Stimulated activated naive B cell treated with anti-CD40 and anti-IgM and Interleukin-4, amounts not matched to agents 10 μg/mL and 1 μg/mL and 100 μg/mL, for 72 hours (primary cell): ENCODE results near the gene ABCA1.
A peak's percentile ranks its signal among the peaks of the same experiment; 100 is the strongest.
"Not testable (repeated sequence)": the region's sequence is repeated elsewhere in the genome, so short reads cannot be mapped to it uniquely, and the experiment has no call there.

Experiments
- ATAC-seq, 2 donors: fragments of 150-1000 bp; cut with Tn5 transposase; replicated peaks; 2 replicates each; pipeline ENCODE4 v1.10.0; 2021; ENCODE audit warnings: moderate library complexity in 1 of 2
- DNase-seq: peaks from one replicate; pipeline ENCODE4 v3.0.0; 2021
- H3K27ac Mint-ChIP-seq: one replicate; pipeline ENCODE4 v1.8.0; 2022; ENCODE audit warnings: mild to moderate bottlenecking, mixed read lengths
- H3K27me3 Mint-ChIP-seq, 2 donors: one replicate each; pipeline ENCODE4 v1.8.0; 2022; ENCODE audit warnings: mixed read lengths in 2 of 2
- H3K36me3 Mint-ChIP-seq, 2 donors: one replicate each; pipeline ENCODE4 v1.8.0; 2022; ENCODE audit warnings: mixed read lengths in 2 of 2, mild to moderate bottlenecking in 1 of 2
- H3K4me1 Mint-ChIP-seq, 2 donors: one replicate each; pipeline ENCODE4 v1.8.0; 2022; ENCODE audit warnings: mixed read lengths in 2 of 2, mild to moderate bottlenecking in 1 of 2
- H3K4me3 Mint-ChIP-seq, 2 donors: one replicate each; pipeline ENCODE4 v1.8.0; 2022; ENCODE audit warnings: mild to moderate bottlenecking in 2 of 2, mixed read lengths in 2 of 2, moderate library complexity in 1 of 2
- H3K9me3 Mint-ChIP-seq, 2 donors: one replicate each; pipeline ENCODE4 v1.8.0; 2022; ENCODE audit warnings: mixed read lengths in 2 of 2, mild to moderate bottlenecking in 1 of 2

ABCA1 gene, protein sequence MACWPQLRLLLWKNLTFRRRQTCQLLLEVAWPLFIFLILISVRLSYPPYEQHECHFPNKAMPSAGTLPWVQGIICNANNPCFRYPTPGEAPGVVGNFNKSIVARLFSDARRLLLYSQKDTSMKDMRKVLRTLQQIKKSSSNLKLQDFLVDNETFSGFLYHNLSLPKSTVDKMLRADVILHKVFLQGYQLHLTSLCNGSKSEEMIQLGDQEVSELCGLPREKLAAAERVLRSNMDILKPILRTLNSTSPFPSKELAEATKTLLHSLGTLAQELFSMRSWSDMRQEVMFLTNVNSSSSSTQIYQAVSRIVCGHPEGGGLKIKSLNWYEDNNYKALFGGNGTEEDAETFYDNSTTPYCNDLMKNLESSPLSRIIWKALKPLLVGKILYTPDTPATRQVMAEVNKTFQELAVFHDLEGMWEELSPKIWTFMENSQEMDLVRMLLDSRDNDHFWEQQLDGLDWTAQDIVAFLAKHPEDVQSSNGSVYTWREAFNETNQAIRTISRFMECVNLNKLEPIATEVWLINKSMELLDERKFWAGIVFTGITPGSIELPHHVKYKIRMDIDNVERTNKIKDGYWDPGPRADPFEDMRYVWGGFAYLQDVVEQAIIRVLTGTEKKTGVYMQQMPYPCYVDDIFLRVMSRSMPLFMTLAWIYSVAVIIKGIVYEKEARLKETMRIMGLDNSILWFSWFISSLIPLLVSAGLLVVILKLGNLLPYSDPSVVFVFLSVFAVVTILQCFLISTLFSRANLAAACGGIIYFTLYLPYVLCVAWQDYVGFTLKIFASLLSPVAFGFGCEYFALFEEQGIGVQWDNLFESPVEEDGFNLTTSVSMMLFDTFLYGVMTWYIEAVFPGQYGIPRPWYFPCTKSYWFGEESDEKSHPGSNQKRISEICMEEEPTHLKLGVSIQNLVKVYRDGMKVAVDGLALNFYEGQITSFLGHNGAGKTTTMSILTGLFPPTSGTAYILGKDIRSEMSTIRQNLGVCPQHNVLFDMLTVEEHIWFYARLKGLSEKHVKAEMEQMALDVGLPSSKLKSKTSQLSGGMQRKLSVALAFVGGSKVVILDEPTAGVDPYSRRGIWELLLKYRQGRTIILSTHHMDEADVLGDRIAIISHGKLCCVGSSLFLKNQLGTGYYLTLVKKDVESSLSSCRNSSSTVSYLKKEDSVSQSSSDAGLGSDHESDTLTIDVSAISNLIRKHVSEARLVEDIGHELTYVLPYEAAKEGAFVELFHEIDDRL (N-terminal part only)

DNA sequence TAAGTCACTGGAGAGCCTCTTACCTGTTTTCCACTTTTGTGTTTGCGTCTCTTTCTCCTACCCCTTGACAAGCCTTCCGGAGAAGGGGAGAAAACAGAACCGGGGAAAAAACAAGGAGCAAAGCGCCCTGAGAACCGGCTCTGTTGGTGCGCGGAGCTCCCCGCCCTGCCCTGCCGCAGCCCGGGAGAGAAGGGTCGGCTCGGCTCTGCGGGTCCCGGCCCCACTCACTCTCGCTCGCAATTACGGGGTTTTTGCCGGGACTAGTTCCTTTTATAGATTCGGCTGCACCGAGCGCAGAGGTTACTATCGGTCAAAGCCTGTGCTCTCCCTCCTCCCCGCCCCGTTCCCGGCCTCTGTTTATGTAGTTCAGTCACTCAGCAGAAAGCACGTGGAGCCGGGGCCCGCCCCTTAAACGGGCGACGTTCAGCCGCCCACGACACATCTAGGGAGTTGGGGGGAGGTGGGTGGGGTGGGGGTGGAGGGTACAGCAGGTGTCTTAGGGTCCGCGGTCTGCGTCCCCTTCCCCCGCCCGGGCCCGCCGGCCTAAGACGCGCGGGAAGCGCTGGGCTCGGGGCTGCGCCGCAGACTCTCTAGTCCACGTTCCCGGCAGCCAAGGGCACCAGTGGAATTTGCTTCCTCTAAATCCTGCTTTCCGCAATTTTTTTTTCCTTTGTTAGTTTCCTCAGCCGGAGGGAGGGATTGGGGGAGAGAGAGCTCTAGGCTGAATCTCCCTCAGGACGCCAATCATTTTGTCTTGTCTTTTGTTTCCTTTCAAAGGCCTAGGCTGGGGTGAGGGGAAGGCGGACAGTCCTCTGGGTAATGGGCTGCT is at the start of gene ABCA1:
TSS of gene ABCA1 (minus strand) at position 244 of the 829 bp plus-strand sequence. CDS start 24,476 bp downstream, outside the sequence.
- H3K27ac Mint-ChIP-seq, result peak within 1 kb of the TSS; percentile 92

DNA sequence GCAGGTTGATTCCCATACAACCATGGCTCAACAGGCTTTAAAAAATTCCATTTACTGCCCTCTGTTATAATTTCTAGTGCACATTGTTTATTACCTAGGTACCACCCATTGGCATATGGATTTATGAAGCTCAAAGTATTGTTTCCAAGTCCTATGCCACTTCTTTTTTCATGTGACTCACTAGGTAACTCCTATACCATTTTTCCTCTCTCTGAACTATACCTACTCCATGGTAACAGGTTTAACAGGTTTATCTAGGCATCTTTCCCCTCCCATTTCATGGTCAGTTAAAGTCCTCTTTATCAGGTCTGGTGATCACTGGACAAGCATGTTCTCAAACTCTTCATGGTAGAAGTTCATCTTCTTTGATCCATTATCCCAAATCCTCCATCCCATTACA is 49.6 kb upstream of the ABCA1 start:
- no peaks in the 10 kb centered on the region for H3K36me3 Mint-ChIP-seq
- peaks cover 0 to 9% of the 10 kb centered on the region in 2 donors for H3K4me1 Mint-ChIP-seq
- H3K4me3 Mint-ChIP-seq, result no peak overlapping the region
- no peaks in the 10 kb centered on the region for H3K9me3 Mint-ChIP-seq
- DNase-seq, result no peak
- H3K27ac Mint-ChIP-seq, result no peak overlapping the region
- peaks cover 1 to 4% of the 10 kb centered on the region in 2 donors for H3K27me3 Mint-ChIP-seq
- ATAC-seq, result no peak

More for the DNA sequence above, at the start of gene ABCA1:
- DNase-seq, result peak; percentile 71
- Mint-ChIP-seq H3K27me3 (no peaks in the 10 kb centered on the region), H3K36me3 (no peaks in the 10 kb centered on the region), H3K9me3 (no peaks in the 10 kb centered on the region), H3K4me3 (peak within 1 kb of the TSS; percentile 96 to 97), H3K4me1 (peaks cover 27 to 49% of the 10 kb centered on the region in 2 donors)
- peak; percentile 61 to 66 for ATAC-seq

GRCh38 chr9:104977168-104977567 is 49.2 kb upstream of the ABCA1 start:
- DNase-seq (no peak), ATAC-seq (no peak)
- Mint-ChIP-seq H3K4me3 (no peak overlapping the region), H3K9me3 (no peaks in the 10 kb centered on the region), H3K27me3 (peaks cover 5 to 6% of the 10 kb centered on the region in 2 donors), H3K36me3 (no peaks in the 10 kb centered on the region), H3K4me1 (peaks cover 0 to 5% of the 10 kb centered on the region in 2 donors), H3K27ac (no peak overlapping the region)

- H3K4me1 Mint-ChIP-seq, H3K36me3 Mint-ChIP-seq, H3K9me3 Mint-ChIP-seq, H3K27ac Mint-ChIP-seq, H3K4me3 Mint-ChIP-seq, DNase-seq, ATAC-seq: not testable (repeated sequence)
- peaks cover 5 to 13% of the 10 kb centered on the region in 2 donors for H3K27me3 Mint-ChIP-seq
Measured at GRCh38 chr9:104975966-104976595, 48.1 kb upstream of the ABCA1 start.

DNA sequence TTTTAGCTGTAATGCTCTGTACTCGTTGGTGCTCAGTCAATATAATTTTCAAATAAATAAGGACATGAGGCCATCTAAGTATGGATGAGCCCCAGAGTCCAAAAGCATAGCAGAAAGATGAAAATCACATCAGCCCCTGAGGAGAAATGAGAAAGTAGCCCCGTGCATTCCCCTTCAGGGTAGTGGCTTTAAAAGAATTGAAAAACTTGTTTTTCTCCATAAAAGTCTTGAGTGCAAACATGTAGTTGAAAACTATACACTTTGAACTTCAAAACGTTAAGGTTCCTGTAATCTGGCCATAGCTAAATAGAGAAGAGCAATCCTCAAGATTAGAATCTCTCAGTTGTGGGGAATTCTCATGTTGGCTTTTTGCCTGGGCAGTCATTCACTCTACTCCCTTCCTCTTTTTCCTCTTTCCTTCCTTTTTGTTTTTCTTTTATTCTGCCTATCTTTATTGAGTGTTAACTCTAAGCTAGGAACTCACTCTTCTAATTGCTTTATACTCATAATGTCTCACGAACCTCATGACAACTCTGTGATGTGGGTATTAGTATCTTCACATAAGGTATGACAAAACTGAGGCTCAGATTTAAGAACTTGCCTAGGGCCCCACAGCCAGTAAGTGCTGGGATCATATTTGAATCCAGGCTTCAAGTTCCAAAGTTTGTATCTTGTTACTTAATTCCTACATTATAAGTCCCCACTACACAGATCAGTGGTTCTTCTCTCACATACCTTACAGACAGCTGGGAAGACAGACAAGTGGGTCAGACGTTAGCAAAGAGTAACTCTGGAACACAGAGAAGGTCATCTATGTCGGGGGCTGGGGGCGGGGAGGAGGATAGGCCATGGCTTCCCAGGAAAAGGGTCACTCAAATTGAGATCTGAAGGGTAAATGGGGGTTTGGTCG is 46.4 kb upstream of the ABCA1 start:
- ATAC-seq, result no peak
- Mint-ChIP-seq H3K36me3 (no peaks in the 10 kb centered on the region), H3K27ac (no peak overlapping the region)

DNA sequence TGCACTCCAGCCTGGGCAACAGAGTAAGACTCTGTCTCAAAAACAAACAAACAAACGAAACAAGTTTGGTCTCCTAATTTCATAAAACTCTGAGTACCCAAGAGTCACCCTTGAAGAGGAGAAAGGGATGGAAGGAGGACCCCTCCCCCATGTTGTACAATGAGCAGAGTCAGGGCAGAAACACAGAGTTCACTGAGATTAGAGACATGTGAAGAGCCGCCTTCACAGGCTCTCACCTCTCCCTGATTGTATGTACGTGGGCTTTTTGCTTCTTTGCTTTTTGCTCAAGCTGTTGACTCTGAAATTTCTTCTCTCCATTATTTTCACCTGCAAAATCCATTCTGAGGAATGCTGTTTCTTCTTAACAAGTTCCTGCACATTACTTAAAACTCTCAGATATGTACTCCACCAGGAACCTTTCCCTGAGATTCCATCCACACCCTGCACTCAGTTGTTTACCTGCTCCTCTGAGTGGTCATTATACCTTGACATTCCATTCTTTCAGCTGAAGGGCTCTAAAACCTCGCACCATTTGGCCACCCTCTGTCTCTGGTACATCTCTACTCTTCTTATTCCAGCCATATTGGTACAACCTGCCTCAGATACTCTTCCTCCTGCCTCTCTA is 44.4 kb upstream of the ABCA1 start:
- no peak for ATAC-seq
- Mint-ChIP-seq H3K4me1 (peaks cover 6 to 17% of the 10 kb centered on the region in 2 donors), H3K36me3 (no peaks in the 10 kb centered on the region), H3K4me3 (no peak overlapping the region), H3K27me3 (peaks cover 15 to 37% of the 10 kb centered on the region in 2 donors), H3K27ac (no peak overlapping the region), H3K9me3 (no peaks in the 10 kb centered on the region)
- DNase-seq, result no peak

More for the DNA sequence above, 46.4 kb upstream of the ABCA1 start:
- Mint-ChIP-seq H3K9me3 (no peaks in the 10 kb centered on the region), H3K4me3 (no peak overlapping the region), H3K4me1 (peaks cover 0 to 4% of the 10 kb centered on the region in 2 donors), H3K27me3 (peaks cover 15 to 30% of the 10 kb centered on the region in 2 donors)
- no peak for DNase-seq

- Mint-ChIP-seq H3K9me3 (no peaks in the 10 kb centered on the region), H3K36me3 (no peaks in the 10 kb centered on the region), H3K4me3 (no peak overlapping the region), H3K4me1 (peaks cover 6 to 17% of the 10 kb centered on the region in 2 donors), H3K27ac (no peak overlapping the region), H3K27me3 (peaks cover 15 to 37% of the 10 kb centered on the region in 2 donors)
- DNase-seq (no peak), ATAC-seq (no peak)
Measured at GRCh38 chr9:104971511-104971910, 43.6 kb upstream of the ABCA1 start.

DNA sequence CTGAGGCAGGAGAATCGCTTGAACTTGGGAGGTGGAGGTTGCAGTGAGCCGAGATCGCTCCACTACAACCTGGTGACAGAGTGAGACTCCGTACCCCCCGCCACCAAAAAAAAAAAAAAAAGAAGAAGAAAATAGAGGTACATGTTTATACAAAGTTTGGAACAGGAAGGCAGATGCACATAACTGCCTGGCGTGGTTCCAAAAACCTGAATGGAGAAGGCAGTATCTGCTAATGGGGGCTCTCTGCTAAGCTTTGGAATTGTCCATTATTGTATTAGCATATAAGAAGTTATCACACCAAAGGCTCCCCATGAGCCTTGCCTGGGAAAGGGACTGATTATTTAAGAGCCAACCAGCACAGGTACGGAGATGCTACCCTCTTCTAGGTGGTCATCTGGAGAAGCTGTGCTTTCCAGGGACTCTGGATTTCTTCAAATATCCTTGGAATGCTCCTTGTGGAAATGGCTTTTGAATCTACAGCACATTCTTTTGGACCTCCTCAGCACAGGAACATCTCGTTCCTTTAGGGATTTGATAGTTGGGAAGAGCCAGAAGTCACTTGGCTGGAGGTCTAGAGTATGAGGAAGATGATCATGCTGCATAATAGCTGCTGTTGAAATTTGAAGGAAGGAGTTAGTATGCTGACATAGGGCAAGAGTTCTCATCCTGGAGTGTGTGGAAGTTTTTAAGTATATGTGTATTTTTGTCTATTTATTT is 42.5 kb upstream of the ABCA1 start:
- H3K4me3 Mint-ChIP-seq, result no peak overlapping the region
- ATAC-seq (no peak), DNase-seq (no peak)
- no peaks in the 10 kb centered on the region for H3K9me3 Mint-ChIP-seq
- H3K27ac Mint-ChIP-seq, result no peak overlapping the region
- H3K27me3 Mint-ChIP-seq, result peaks cover 15 to 37% of the 10 kb centered on the region in 2 donors
- no peaks in the 10 kb centered on the region for H3K36me3 Mint-ChIP-seq
- peaks cover 6 to 17% of the 10 kb centered on the region in 2 donors for H3K4me1 Mint-ChIP-seq

DNA sequence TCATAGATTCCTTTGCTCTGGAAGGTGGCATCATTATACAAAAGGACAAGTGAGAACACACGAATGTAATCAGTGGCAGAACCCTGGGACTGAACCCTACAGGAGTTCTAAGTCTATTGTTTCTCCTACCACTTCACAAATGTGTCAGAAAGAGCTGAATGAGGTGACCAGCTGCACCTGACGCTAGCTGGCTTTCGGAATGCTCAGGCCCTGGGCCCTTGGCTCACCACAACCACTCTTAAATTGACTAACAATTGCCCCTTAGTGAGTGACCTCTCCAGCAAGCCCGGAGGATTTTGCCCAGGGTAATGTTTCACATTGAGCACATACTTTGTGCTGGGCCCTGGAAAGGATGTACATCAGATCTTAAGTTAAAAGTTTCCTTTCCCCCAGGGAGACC is 41.2 kb upstream of the ABCA1 start:
- Mint-ChIP-seq H3K4me3 (peak overlapping the region; percentile 97 to 99), H3K36me3 (no peaks in the 10 kb centered on the region), H3K4me1 (peaks cover 6 to 14% of the 10 kb centered on the region in 2 donors), H3K9me3 (no peaks in the 10 kb centered on the region), H3K27me3 (peaks cover 15 to 37% of the 10 kb centered on the region in 2 donors), H3K27ac (no peak overlapping the region)
- no peak for DNase-seq
- no peak for ATAC-seq

- H3K27ac Mint-ChIP-seq, result peak overlapping the region; percentile 95
- H3K36me3 Mint-ChIP-seq, result no peaks in the 10 kb centered on the region
- DNase-seq (peak; percentile 82), ATAC-seq (peak; percentile 99)
- H3K9me3 Mint-ChIP-seq, result no peaks in the 10 kb centered on the region
- H3K27me3 Mint-ChIP-seq, result peaks cover 15 to 37% of the 10 kb centered on the region in 2 donors
- peak overlapping the region; percentile 97 to 99 for H3K4me3 Mint-ChIP-seq
- peaks cover 6 to 13% of the 10 kb centered on the region in 2 donors for H3K4me1 Mint-ChIP-seq
Measured at GRCh38 chr9:104968025-104968982, 40.3 kb upstream of the ABCA1 start.
